PFSK-1 (cell line): ENCODE data around the gene PRKAG2.

ENCODE experiments used
- FOXP2 ChIP-seq: optimal IDR thresholded peaks from 2 replicates; pipeline ENCODE3; 2011; ENCODE audit warnings: borderline replicate concordance, control low read depth, inconsistent platforms; ENCODE audit not compliant: insufficient read depth; ENCODE audit errors: extremely low read length, extremely low read depth
- POLR2AphosphoS5 ChIP-seq: IDR thresholded peaks from 2 replicates; pipeline ENCODE4 v1.6.1; 2012; ENCODE audit warnings: low read depth, mild to moderate bottlenecking, control low read depth, low read length, moderate library complexity
- REST ChIP-seq, 2 experiments: IDR thresholded peaks; 2 replicates each; pipeline versions ENCODE4 v1.6.1 to v1.8.0; 2011 to 2012; ENCODE audit warnings: low read depth in 2 of 2, low read length in 2 of 2, control low read depth in 1 of 2, inconsistent platforms in 1 of 2, mild to moderate bottlenecking in 1 of 2, moderate library complexity in 1 of 2; ENCODE audit not compliant: insufficient read depth in 1 of 2
- SIN3A ChIP-seq: IDR thresholded peaks from 2 replicates; pipeline ENCODE4 v1.6.1; 2012; ENCODE audit warnings: mild to moderate bottlenecking, low read length, moderate library complexity, borderline replicate concordance; ENCODE audit not compliant: insufficient read depth
- TAF1 ChIP-seq: IDR thresholded peaks from 2 replicates; pipeline ENCODE4 v1.6.1; 2012; ENCODE audit warnings: low read length, control low read depth, borderline replicate concordance; ENCODE audit not compliant: insufficient read depth

PRKAG2 gene

GRCh38 chr7:151818674-151819519 is 58.0 kb downstream of the PRKAG2 start:
- TF ChIP-seq SIN3A (no peak), REST (IDR thresholded peaks at IDR 0.05; ENCODE audit: insufficient read depth in 1 of 2, low read depth in 2 of 2, low read length in 2 of 2) (no peak), TAF1 (no peak), POLR2AphosphoS5 (no peak), FOXP2 (no peak)

DNA sequence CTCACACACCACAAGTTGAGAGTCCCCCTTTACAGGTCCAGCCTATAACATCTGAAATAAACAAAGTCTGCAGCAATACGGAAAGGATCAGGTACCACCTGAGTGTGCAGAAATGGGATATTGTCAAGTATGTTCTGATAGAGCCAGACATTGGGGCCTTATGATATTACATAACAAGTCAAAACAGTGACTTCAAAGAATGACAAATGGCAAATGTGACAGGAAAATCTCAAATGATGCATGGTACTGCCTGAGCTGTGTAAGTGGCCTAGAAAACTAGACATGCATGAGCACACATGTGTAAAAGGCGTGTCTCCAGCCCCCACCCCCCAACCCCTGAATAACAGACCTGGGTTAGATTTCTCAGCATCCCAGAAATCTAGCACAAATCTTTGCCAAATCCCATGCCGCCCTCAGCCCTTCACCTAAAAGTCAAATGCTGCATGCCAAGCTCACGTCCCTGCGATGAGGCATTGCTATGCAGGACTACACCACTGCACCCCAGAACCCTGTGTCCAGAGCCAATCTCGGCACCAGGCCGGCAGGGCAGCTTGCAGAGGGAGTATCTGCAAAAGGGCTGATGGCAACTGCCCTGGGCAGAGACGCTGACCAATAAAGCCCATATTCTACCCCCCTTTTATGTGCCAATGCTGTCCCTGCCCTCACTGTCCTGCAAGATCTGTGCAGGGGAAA is 58.8 kb downstream of the PRKAG2 start:
- no peak for TF ChIP-seq SIN3A
- no peak for TF ChIP-seq REST (IDR thresholded peaks at IDR 0.05; ENCODE audit: insufficient read depth in 1 of 2, low read depth in 2 of 2, low read length in 2 of 2)
- TF ChIP-seq TAF1: no peak
- TF ChIP-seq FOXP2: no peak
- TF ChIP-seq POLR2AphosphoS5: no peak

GRCh38 chr7:151817315-151817690 is 59.6 kb downstream of the PRKAG2 start:
- TF ChIP-seq SIN3A (no peak), FOXP2 (no peak), POLR2AphosphoS5 (no peak), TAF1 (no peak), REST (IDR thresholded peaks at IDR 0.05; ENCODE audit: insufficient read depth in 1 of 2, low read depth in 2 of 2, low read length in 2 of 2) (no peak)

GRCh38 chr7:151816562-151817314 is 60.2 kb downstream of the PRKAG2 start:
- TF ChIP-seq FOXP2: no peak
- TF ChIP-seq SIN3A: no peak
- TF ChIP-seq TAF1: no peak
- no peak for TF ChIP-seq POLR2AphosphoS5
- TF ChIP-seq REST (IDR thresholded peaks at IDR 0.05; ENCODE audit: insufficient read depth in 1 of 2, low read depth in 2 of 2, low read length in 2 of 2): no peak
